ENCODE results near the gene ZNF526.
"Not testable (repeated sequence)": the region's sequence is repeated elsewhere in the genome, so short reads cannot be mapped to it uniquely, and the experiment has no call there.

Gene ZNF526

GRCh38 chr19:42261763-42262162 is 41.7 kb downstream of the ZNF526 start:
- Histone ChIP-seq H3K27ac (ENCODE audit: low read length) (no peak overlapping the region), H3K4me3 (ENCODE audit: low read length) (no peak overlapping the region), H3K9ac (ENCODE audit: low read depth, low read length) (no peak overlapping the region), H3K4me1 (ENCODE audit: insufficient read depth, low read length) (no peaks in the 10 kb centered on the region), H3K36me3 (ENCODE audit: insufficient read depth, low read depth, low read length) (no peaks in the 10 kb centered on the region), H3K9me3 (ENCODE audit: insufficient read depth, low read depth, low read length) (no peaks in the 10 kb centered on the region), H3K27me3 (ENCODE audit: insufficient read depth, low read length) (peaks cover 8% of the 10 kb centered on the region)

- not testable (repeated sequence) for H3K27me3 ChIP-seq (ENCODE audit: insufficient read depth, low read length); H3K36me3 ChIP-seq (ENCODE audit: insufficient read depth, low read depth, low read length); H3K27ac ChIP-seq (ENCODE audit: low read length); H3K4me1 ChIP-seq (ENCODE audit: insufficient read depth, low read length); H3K4me3 ChIP-seq (ENCODE audit: low read length); H3K9ac ChIP-seq (ENCODE audit: low read depth, low read length); H3K9me3 ChIP-seq (ENCODE audit: insufficient read depth, low read depth, low read length)
These were observed 46.0 kb downstream of the ZNF526 start for GRCh38 chr19:42266105-42266504.

GRCh38 chr19:42266928-42267603 is 47.0 kb downstream of the ZNF526 start:
- H3K36me3 ChIP-seq (ENCODE audit: insufficient read depth, low read depth, low read length); H3K9me3 ChIP-seq (ENCODE audit: insufficient read depth, low read depth, low read length); H3K27ac ChIP-seq (ENCODE audit: low read length); H3K4me1 ChIP-seq (ENCODE audit: insufficient read depth, low read length); H3K27me3 ChIP-seq (ENCODE audit: insufficient read depth, low read length): not testable (repeated sequence)
- Histone ChIP-seq H3K4me3 (ENCODE audit: low read length) (peak overlapping the region; percentile 96; the same call in 1 of the 2 replicates), H3K9ac (ENCODE audit: low read depth, low read length) (peak overlapping the region; percentile 99; the same call in 1 of the 2 replicates)

GRCh38 chr19:42267644-42268141 is 47.6 kb downstream of the ZNF526 start:
- H3K36me3 ChIP-seq (ENCODE audit: insufficient read depth, low read depth, low read length), result no peaks in the 10 kb centered on the region
- peak overlapping the region; percentile 68 for H3K27ac ChIP-seq (ENCODE audit: low read length)
- H3K9me3 ChIP-seq (ENCODE audit: insufficient read depth, low read depth, low read length), result no peaks in the 10 kb centered on the region
- H3K4me3 ChIP-seq (ENCODE audit: low read length), result peak overlapping the region; percentile 96
- peak overlapping the region; percentile 99; the same call in 1 of the 2 replicates for H3K9ac ChIP-seq (ENCODE audit: low read depth, low read length)
- H3K4me1 ChIP-seq (ENCODE audit: insufficient read depth, low read length), result peaks cover 7% of the 10 kb centered on the region
- H3K27me3 ChIP-seq (ENCODE audit: insufficient read depth, low read length), result no peaks in the 10 kb centered on the region

- no peaks in the 10 kb centered on the region for H3K9me3 ChIP-seq (ENCODE audit: insufficient read depth, low read depth, low read length)
- no peaks in the 10 kb centered on the region for H3K27me3 ChIP-seq (ENCODE audit: insufficient read depth, low read length)
- H3K27ac ChIP-seq (ENCODE audit: low read length), result peak overlapping the region; percentile 97
- peak overlapping the region; percentile 96 for H3K4me3 ChIP-seq (ENCODE audit: low read length)
- no peaks in the 10 kb centered on the region for H3K36me3 ChIP-seq (ENCODE audit: insufficient read depth, low read depth, low read length)
- H3K9ac ChIP-seq (ENCODE audit: low read depth, low read length), result peak overlapping the region; percentile 99
- peaks cover 7% of the 10 kb centered on the region for H3K4me1 ChIP-seq (ENCODE audit: insufficient read depth, low read length)
These were observed 48.1 kb downstream of the ZNF526 start for GRCh38 chr19:42268142-42268703.

- Histone ChIP-seq H3K4me1 (ENCODE audit: insufficient read depth, low read length) (peaks cover 7% of the 10 kb centered on the region), H3K9me3 (ENCODE audit: insufficient read depth, low read depth, low read length) (no peaks in the 10 kb centered on the region), H3K27ac (ENCODE audit: low read length) (peak within 1 kb of the TSS; percentile 97), H3K4me3 (ENCODE audit: low read length) (peak within 1 kb of the TSS; percentile 96), H3K27me3 (ENCODE audit: insufficient read depth, low read length) (no peaks in the 10 kb centered on the region), H3K36me3 (ENCODE audit: insufficient read depth, low read depth, low read length) (no peaks in the 10 kb centered on the region), H3K9ac (ENCODE audit: low read depth, low read length) (peak within 1 kb of the TSS; percentile 99)
These were observed 48.8 kb downstream of the ZNF526 start, which contains the start of gene CIC for GRCh38 chr19:42268704-42269477. Gene CIC, plus strand, starts transcription at chr19:42269252. Its CDS starts 2,532 bp downstream, at chr19:42271784.

GRCh38 chr19:42269478-42270345 is 49.6 kb downstream of the ZNF526 start:
- peak overlapping the region; percentile 96; the same call in 1 of the 2 replicates for H3K4me3 ChIP-seq (ENCODE audit: low read length)
- peak overlapping the region; percentile 63; the same call in 1 of the 2 replicates for H3K9ac ChIP-seq (ENCODE audit: low read depth, low read length)
- H3K27me3 ChIP-seq (ENCODE audit: insufficient read depth, low read length), result no peaks in the 10 kb centered on the region
- peaks cover 5% of the 10 kb centered on the region; the same call in 1 of the 2 replicates for H3K36me3 ChIP-seq (ENCODE audit: insufficient read depth, low read depth, low read length)
- no peaks in the 10 kb centered on the region for H3K9me3 ChIP-seq (ENCODE audit: insufficient read depth, low read depth, low read length)
- H3K27ac ChIP-seq (ENCODE audit: low read length), result no peak overlapping the region
- peaks cover 7% of the 10 kb centered on the region for H3K4me1 ChIP-seq (ENCODE audit: insufficient read depth, low read length)

- H3K27ac ChIP-seq (ENCODE audit: low read length), result no peak overlapping the region
- no peaks in the 10 kb centered on the region for H3K27me3 ChIP-seq (ENCODE audit: insufficient read depth, low read length)
- peaks cover 7% of the 10 kb centered on the region for H3K4me1 ChIP-seq (ENCODE audit: insufficient read depth, low read length)
- H3K4me3 ChIP-seq (ENCODE audit: low read length), result no peak overlapping the region; the same call in 1 of the 2 replicates
- H3K9ac ChIP-seq (ENCODE audit: low read depth, low read length), result peak overlapping the region; percentile 63; the same call in 1 of the 2 replicates
- no peaks in the 10 kb centered on the region for H3K9me3 ChIP-seq (ENCODE audit: insufficient read depth, low read depth, low read length)
- peaks cover 8% of the 10 kb centered on the region; the same call in 1 of the 2 replicates for H3K36me3 ChIP-seq (ENCODE audit: insufficient read depth, low read depth, low read length)
These were observed 50.4 kb downstream of the ZNF526 start for GRCh38 chr19:42270346-42271044.

- Histone ChIP-seq H3K27me3 (ENCODE audit: insufficient read depth, low read length) (no peaks in the 10 kb centered on the region), H3K27ac (ENCODE audit: low read length) (no peak overlapping the region), H3K36me3 (ENCODE audit: insufficient read depth, low read depth, low read length) (peaks cover 8% of the 10 kb centered on the region; the same call in 1 of the 2 replicates), H3K9ac (ENCODE audit: low read depth, low read length) (no peak overlapping the region), H3K4me1 (ENCODE audit: insufficient read depth, low read length) (peaks cover 7% of the 10 kb centered on the region), H3K9me3 (ENCODE audit: insufficient read depth, low read depth, low read length) (no peaks in the 10 kb centered on the region), H3K4me3 (ENCODE audit: low read length) (no peak overlapping the region)
These were observed 50.9 kb downstream of the ZNF526 start for GRCh38 chr19:42271045-42271419.

- H3K4me3 ChIP-seq (ENCODE audit: low read length), result no peak overlapping the region
- no peaks in the 10 kb centered on the region for H3K27me3 ChIP-seq (ENCODE audit: insufficient read depth, low read length)
- peaks cover 7% of the 10 kb centered on the region for H3K4me1 ChIP-seq (ENCODE audit: insufficient read depth, low read length)
- peaks cover 8% of the 10 kb centered on the region; the same call in 1 of the 2 replicates for H3K36me3 ChIP-seq (ENCODE audit: insufficient read depth, low read depth, low read length)
- H3K9ac ChIP-seq (ENCODE audit: low read depth, low read length), result no peak overlapping the region
- no peaks in the 10 kb centered on the region for H3K9me3 ChIP-seq (ENCODE audit: insufficient read depth, low read depth, low read length)
- H3K27ac ChIP-seq (ENCODE audit: low read length), result no peak overlapping the region
These were observed 51.9 kb downstream of the ZNF526 start for GRCh38 chr19:42271861-42272534.
